Measurements from ENCODE around the gene TNFRSF19. TPM values are rescaled to one million over a fixed set of nuclear protein-coding genes. Genes with fewer than 3 reads are reported as not detected.

Gene TNFRSF19
- polyA plus RNA-seq, 3 donors = 0.73 to 2.1 (median 1.4) TPM

DNA sequence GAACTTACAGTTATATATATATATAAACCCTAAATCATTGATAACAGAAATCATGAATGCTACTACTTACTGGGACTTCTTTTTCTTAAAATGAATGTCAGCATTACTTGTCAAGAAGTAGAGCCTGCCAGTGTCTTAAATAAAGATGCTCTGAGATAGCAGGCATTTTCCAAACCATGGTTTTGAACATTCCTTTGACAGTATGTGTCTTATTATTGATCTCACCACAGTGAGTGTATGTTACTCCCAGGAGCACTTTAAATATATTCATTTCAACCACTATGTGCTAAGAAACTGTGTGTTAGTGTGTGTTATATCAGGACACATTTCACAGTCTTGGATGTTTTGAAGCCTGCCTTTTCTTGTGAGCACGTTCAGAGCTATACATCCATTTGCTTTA lies 28.2 kb downstream of the TNFRSF19 start:
- H3K27ac ChIP-seq (ENCODE audit: low read depth, low read length) = no peak overlapping the region
- WGBS, 3 donors = 46 to 86% (median 79%) methylated on average over 1 of the region's 1 CpG

DNA sequence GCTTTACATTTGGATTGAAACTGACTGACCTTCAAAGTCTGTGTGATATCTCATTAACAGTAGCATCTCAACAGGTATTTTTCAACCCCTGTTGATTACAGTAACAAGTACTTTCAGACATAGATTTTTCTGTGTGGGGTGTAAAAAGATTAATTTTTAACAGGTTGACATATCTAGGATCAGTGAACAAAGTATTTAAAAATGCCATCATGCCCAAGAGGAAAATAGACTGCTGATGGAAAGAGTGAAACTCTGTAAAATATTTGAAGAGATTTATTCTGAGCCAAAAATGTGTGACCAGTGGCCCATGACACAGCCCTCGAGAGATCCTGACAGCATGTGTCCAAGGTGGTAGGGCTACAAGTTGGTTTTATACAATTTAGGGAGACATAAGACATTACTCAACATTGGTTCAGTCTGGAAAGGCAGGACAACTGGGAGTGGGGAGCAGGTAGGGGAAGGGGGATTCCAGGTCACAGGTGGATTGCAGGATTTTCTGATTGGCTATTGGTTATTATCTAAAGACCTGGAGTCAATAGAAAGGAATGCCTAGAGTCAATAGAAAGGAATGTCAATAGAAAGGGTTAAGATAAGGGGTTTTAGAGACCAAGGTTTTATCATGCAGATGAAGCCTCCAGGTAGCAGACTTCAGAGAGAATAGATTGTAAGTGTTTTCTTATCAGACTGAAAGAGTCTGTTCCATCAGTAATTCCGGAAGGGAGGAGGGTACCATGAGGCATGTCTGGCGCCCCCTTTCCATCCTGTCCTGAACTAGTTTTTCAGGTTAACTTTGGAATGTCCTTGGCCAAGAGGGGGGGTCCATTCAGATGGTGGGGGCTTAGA lies 29.1 kb downstream of the TNFRSF19 start:
- WGBS, 3 donors = 55 to 92% (median 89%) methylated on average over 3 of the region's 3 CpGs
- H3K27ac ChIP-seq (ENCODE audit: low read depth, low read length) = no peak overlapping the region

DNA sequence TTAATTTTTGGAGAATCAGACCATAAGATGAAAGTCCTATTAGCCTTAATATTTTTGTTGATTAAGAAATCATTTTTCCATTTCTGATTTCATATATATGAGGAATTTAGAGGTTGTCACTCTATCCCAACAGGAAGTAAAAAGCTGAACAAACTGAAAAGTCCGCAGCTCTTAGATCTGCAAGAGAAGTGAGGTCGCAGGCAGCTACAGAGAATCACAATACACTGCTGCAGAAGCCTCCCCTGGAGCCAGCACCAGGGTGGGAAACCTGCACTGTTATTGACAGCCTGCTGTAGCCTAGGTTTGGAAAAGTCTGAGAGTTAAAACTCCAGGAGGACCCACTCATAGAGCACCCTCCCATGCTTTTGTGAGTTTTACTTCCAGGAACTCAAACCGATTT lies 29.9 kb downstream of the TNFRSF19 start:
- 66 to 78% (median 70%) methylated on average over 3 of the region's 3 CpGs for WGBS, 3 donors
- no peak overlapping the region for H3K27ac ChIP-seq (ENCODE audit: low read depth, low read length)

DNA sequence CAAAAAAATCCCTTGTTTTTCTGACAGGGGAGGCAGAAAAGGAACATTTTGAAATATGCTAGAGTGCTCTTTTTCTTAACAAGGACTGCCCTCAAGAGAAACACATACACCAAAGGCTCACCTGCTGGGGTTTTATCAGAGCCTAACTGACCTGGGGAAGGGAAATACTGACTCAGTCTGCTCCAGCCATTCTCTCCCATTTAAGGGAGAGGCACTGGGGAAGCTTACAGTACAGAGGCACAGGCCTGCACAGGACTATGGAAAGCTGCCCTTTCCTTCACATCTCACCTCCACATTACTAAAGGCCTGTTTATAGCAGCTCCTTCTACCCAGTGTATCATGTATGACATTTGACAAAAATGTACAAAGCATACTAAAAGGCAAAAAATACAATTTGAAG lies 30.3 kb downstream of the TNFRSF19 start:
- no peak overlapping the region for H3K27ac ChIP-seq (ENCODE audit: low read depth, low read length)

DNA sequence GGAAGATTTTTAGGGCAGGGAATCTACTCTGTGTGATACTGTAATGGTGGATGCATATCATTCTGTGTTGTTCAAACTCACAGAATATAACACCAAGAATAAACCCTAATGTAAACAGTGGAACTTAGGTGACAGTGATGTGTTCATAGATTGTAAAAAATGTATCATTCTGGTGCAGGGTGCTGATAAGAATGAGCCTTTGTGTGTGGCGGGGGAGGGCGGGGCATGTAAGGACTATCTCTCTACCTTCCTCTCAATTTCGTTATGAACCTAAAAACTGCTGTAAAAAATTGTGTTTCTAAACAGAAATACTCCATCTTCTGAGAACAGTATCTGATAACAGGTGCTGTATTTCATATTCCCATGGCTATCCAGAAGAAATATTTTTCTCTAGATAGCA lies 35.6 kb downstream of the TNFRSF19 start:
- 77 to 94% (median 86%) methylated on average over 3 of the region's 3 CpGs for WGBS, 3 donors
- H3K27ac ChIP-seq (ENCODE audit: low read depth, low read length) = no peak overlapping the region

DNA sequence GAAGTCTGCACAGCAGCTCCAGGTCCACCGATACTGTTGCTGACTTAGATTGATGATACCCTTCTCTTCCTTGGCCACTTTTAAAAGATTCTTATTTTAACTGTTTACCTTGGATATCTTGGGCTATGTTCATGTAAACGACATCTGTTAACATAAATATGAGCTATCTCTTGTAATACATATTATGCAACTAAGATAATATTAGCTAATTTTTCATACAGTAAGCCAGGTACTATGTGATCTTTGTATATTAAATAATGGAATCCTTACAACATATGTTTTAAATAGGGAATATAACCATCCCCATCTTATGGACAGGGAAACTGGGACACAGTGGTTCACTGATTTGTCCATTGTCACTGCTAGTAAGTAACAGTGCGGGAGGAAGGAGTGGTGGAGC lies 37.9 kb downstream of the TNFRSF19 start:
- WGBS, 3 donors = 53 to 67% (median 60%) methylated on average over 3 of the region's 3 CpGs
- no peak overlapping the region for H3K27ac ChIP-seq (ENCODE audit: low read depth, low read length)

DNA sequence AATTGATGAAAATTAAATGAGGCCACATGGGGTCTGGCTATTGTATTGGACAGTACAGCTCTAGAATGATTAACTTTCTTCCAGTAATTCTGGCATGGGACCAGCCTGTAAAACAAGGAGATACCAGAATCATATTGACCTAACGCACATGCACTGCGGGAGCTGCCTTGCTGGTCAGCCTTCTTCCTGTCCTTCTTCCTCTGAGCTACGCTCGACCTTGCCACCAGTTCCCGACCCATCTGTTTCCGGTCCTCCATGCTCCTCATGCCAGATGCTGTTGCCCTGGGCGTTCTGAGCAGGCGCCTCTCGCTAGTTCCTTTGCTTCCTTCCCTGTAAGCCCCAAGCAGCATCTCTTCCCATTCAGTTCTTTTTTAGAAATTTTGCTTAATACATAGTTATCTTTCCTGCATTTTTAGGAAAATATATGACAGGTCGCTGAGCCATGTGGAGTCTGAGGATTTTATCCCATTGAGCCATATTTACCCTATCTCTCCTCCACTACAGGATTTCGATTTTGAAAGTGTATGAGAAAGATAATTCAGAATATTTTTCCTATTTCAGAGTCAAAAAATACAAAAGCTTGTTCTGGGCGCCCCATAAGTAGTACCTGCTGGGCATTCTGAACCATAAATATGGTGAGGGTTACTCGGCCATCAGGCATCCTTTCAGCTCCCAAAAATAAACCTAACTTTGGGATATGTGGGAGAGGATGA lies 38.6 kb downstream of the TNFRSF19 start:
- WGBS, 3 donors = 34 to 48% (median 37%) methylated on average over 13 of the region's 13 CpGs
- H3K27ac ChIP-seq (ENCODE audit: low read depth, low read length) = no peak overlapping the region

DNA sequence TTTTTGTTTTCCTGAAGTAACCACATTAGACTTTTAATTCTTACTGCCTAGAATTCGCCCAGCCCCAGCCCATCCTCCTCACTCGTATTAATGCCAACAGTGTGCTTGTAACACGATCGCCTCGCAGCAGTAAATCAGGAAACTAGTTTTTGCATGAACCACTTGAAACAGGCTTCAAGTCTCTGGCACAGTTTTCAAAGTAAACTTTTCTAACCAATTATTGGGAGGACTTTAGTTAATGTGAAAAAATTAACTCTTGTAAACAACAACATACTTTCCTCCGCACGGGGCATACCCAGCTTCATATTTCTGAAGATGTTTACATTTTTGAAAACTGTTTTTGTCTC lies 39.2 kb downstream of the TNFRSF19 start:
- H3K27ac ChIP-seq (ENCODE audit: low read depth, low read length) = no peak overlapping the region
- WGBS, 3 donors = 5 to 38% (median 8%) methylated on average over 7 of the region's 7 CpGs

DNA sequence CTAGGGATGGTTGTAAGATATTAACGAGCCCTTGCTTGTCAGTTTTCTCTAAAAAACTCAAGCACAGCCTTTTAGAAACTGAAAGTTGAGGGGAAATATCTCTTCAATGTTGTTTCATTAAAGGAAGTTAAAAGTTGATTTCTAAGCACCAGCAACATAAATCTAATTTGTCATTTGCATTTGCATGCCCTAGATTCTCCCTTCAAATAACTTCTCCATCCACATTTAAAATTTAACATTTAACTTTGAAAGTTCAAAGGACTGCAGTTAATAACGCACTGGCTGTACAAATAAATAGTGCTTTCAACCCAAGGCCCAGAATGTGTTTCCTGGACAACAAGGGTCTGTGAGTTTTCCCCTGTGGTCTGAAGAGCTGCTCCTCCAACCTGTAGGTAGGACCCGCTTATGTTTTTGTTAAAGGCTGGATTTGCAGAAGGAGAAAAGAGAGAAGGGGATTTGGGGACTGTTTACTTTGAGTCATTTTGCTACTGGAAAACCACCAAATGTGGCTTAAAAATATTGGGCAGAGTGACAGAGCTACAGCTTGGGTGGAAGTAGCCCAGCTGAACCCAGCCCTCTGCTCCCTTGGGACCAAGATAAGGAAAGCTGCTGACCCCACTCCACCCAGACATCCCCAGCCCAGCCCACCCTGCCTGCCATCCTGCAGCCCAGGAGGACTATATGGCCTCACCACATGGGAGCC lies 39.8 kb downstream of the TNFRSF19 start:
- H3K27ac ChIP-seq (ENCODE audit: low read depth, low read length) = no peak overlapping the region
- 14 to 45% (median 17%) methylated on average over 3 of the region's 3 CpGs for WGBS, 3 donors

DNA sequence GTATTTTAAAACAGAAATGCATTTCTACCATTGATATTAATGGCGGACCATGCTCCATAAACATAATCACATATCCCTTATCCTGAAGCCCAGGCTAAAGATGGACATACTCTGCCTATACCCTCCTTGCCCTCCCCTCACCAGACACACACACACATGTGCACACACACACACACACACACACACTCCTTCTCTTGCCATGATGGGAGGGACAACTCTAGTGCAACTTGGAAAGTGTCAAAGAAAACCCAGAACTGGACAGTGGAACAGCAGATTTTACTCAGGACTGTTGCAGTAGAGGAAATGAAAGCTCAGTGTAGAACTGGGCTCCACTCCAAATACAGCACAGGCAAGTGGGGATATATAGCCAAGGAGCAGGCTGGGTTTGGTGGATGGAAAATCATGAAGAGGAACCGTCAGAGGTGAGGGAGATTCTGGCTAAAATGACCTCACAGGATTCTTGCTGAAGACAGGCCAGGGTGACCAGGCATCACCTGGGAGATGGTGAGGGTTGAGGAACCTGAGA lies 40.8 kb downstream of the TNFRSF19 start:
- no peak overlapping the region for H3K27ac ChIP-seq (ENCODE audit: low read depth, low read length)

DNA sequence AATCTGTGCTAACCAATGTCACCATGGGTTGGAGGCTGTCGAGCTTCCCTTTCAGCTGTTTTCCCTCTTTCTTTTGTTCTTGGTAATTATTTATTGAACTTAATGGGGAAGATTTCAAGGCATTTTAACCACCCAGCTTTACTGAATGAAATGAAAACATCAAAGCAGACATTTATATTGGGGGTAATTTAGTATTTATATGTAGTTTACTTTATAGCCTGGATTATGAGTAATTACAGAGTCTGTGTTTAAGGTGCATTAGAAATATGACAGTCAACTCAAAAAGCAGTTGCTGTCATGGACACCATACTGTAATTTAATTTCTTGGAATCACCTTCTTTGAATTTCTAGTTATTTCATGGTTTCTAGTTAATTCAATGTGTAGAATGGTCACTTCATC lies 42.0 kb downstream of the TNFRSF19 start:
- 85 to 98% (median 97%) methylated on average over 1 of the region's 1 CpG for WGBS, 3 donors
- no peak overlapping the region for H3K27ac ChIP-seq (ENCODE audit: low read depth, low read length)

More for the DNA sequence above, 40.8 kb downstream of the TNFRSF19 start:
- WGBS, 3 donors = 57 to 86% (median 62%) methylated on average over 2 of the region's 2 CpGs

DNA sequence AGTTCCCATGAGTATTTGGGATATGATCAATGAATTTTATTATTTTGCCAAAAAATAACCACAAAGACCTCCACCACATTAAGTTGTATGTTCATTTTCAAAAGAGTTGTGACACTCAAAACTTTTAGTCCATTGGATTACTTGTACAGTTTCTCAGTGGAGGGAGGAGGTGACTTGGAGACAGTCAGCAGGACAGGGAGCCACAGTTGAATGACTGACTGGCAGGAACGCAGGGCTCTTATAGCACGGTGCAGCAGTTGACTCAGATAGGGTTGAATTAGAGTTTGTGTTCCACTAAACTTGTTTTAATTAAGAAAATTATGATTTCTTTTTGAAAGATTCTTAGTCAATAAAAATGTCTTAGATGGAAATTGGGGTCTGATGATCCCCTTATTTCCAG lies 42.5 kb downstream of the TNFRSF19 start:
- no peak overlapping the region for H3K27ac ChIP-seq (ENCODE audit: low read depth, low read length)
- 97 to 100% (median 98%) methylated on average over 2 of the region's 2 CpGs for WGBS, 3 donors

DNA sequence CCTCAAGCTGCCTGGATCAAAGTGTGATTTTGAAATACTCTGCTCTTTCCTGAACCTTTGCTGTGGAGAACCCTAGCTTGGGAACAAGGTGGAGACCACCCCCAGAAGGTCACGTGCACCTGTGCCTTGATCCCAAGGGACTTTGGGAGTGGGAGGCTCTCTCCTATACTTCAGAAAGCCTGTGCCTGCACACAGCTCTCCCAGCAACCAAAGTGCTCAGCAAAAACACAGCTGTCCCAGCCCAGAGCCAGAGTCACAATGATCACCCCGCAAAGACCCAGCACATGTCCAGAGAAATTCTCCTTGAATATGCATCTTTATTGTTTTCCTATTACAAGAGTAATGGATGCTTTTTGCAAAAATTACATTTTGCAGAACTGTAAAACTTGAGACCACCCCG lies 43.4 kb downstream of the TNFRSF19 start:
- H3K27ac ChIP-seq (ENCODE audit: low read depth, low read length) = no peak overlapping the region
- WGBS, 3 donors = 78 to 94% (median 91%) methylated on average over 3 of the region's 3 CpGs

DNA sequence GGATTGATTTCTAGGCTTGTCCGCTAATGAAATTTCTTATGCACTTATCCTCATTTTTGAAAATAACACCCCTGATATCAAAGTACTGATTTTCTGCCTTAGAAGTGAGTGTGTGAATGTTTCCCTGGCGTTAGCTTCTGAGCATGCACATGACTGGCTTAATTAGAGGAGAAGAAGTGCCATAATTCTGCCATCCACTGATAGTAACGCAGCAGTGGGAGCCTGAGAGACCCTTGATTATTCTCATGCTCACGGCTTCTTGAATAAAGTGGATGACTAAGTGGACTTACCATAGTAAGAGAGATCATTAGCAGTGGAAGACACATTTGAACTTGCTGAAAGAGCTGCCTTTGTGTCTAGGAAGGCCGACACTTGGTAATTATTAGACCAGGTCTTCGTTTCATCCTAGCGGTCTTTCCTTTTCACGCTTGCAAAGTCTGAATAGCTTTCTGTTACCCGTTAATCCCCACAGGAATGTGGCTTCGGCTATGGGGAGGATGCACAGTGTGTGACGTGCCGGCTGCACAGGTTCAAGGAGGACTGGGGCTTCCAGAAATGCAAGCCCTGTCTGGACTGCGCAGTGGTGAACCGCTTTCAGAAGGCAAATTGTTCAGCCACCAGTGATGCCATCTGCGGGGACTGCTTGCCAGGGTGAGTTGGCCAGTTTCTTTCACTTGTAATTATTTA lies 45.3 kb downstream of the TNFRSF19 start:
- 68 to 96% (median 96%) methylated on average over 15 of the region's 15 CpGs for WGBS, 3 donors
- no peak overlapping the region for H3K27ac ChIP-seq (ENCODE audit: low read depth, low read length)

DNA sequence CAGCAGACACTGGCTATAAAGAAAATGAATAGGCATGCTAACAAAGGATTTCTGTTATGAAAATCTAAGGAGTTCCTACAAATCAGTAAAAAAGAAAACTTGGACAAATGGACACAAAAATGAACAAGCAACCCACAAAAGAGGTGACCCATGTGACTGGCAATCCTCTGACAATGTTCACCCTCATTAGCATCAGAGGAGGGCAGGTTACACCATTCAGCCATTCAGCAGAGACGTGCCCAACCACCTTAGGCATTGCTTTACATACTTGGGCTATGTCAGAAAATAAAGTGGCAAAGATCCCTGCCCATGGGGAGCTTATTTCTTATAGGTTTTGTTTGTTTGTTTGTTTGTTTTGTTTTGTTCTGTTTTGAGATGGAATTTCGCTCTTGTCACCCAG lies 46.0 kb downstream of the TNFRSF19 start:
- 81 to 96% (median 93%) methylated on average over 2 of the region's 2 CpGs for WGBS, 3 donors
- no peak overlapping the region for H3K27ac ChIP-seq (ENCODE audit: low read depth, low read length)

DNA sequence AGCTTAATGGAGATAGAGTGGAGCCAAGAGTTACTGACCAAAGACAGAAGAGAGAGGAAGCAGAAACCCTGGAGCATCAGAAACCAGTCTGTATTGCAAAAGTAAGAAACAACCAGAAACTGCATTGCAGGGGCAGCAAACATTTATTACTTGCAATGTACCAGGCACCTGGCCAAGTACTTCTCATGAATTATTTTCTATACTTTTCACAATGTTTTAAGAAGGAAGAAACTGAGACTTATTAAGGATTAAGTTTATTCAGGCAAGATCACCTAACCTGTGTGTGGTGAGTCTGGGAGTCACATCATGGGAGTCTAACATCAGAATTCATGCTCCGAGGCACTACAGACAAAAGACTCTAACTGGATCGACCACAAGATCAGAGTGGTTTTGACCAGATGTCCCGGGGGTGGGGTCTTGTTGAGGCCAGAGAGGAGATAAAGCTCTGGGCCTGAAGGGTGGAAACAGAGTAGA lies 47.4 kb downstream of the TNFRSF19 start:
- WGBS, 3 donors = 45 to 53% (median 51%) methylated on average over 3 of the region's 3 CpGs
- no peak overlapping the region for H3K27ac ChIP-seq (ENCODE audit: low read depth, low read length)

DNA sequence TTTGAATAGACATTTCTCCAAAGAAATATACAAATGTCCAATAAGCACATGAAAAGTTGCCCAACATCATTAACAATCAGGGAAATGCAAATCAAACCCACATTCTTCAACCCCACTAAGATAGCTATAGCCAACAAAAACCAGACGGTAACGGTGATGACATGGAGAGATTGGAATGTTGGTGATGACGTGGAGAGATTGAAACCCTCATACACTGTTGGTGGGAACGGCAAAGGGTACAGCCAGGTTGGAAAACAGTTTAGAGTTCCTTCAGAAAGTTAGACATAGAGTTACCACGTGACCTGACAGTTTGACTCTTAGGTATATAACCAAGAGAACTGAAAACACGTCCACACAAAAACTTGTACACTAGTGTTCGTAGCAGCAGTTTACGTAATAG lies 48.1 kb downstream of the TNFRSF19 start:
- WGBS, 3 donors = 75 to 91% (median 89%) methylated on average over 8 of the region's 8 CpGs

DNA sequence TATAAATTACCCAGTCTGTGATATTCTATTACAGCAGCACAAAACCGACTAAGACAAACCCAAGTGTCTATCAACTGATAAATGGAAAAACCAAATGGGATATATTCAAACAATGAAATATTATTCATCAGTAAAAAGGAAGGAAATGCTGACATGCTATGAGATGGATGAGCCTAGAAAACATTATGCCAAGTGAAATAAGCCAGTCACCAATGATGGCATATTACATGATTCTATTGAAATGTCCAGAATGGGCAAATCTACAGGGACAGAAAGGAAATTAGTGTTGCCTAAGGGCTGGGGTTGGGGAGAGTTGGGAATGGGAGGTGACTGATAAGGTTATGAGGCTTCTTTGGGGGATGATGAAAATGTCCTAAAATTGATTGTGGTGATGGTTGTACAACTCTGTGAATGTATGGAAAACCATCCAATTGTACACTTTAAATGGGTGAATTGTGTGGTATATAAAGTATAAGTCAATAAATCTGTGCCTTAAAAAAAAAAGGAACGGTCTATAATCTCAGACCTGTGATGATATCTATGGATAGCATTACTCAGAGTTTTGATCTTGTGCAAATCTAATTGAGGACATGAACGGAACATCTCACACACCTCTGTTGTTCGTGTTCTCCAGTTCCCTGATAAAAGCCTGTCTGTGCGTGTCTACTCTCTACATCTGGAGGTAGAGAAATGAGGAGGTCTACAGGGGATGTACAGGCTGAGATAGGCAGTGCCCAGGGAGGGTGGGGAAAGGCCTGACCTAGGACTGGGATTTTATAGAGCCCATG lies 49.0 kb downstream of the TNFRSF19 start:
- no peak overlapping the region for H3K27ac ChIP-seq (ENCODE audit: low read depth, low read length)
- WGBS, 3 donors = 85 to 92% (median 91%) methylated on average over 5 of the region's 5 CpGs

More for the DNA sequence above, 48.1 kb downstream of the TNFRSF19 start:
- H3K27ac ChIP-seq (ENCODE audit: low read depth, low read length) = no peak overlapping the region
